Ishikawa (cell line): ENCODE data around the gene SLC8A1.

Source experiments
- CEBPB ChIP-seq: IDR thresholded peaks from 2 replicates; pipeline ENCODE4 v1.6.1; 2012
- CREB1 ChIP-seq: IDR thresholded peaks from 2 replicates; pipeline ENCODE4 v1.6.1; 2012; ENCODE audit warnings: low read depth
- EP300 ChIP-seq: IDR thresholded peaks from 2 replicates; pipeline ENCODE4 v1.6.1; 2012; ENCODE audit warnings: borderline replicate concordance
- TCF12 ChIP-seq: IDR thresholded peaks from 2 replicates; pipeline ENCODE4 v1.6.1; 2012; ENCODE audit warnings: low read depth
- TEAD4 ChIP-seq: IDR thresholded peaks from 2 replicates; pipeline ENCODE4 v1.6.1; 2012
- YY1 ChIP-seq: IDR thresholded peaks from 2 replicates; pipeline ENCODE4 v1.6.1; 2012; ENCODE audit warnings: low read depth
- ZBTB7A ChIP-seq: IDR thresholded peaks from 2 replicates; pipeline ENCODE4 v1.6.1; 2012; ENCODE audit warnings: low read depth
- TF ChIP-seq, protein P1 (sequence below): IDR thresholded peaks from 2 replicates; pipeline ENCODE4 v1.6.1; 2012
- TF ChIP-seq, protein P2 (sequence below): IDR thresholded peaks from 2 replicates; pipeline ENCODE4 v1.6.1; 2012

DNA sequence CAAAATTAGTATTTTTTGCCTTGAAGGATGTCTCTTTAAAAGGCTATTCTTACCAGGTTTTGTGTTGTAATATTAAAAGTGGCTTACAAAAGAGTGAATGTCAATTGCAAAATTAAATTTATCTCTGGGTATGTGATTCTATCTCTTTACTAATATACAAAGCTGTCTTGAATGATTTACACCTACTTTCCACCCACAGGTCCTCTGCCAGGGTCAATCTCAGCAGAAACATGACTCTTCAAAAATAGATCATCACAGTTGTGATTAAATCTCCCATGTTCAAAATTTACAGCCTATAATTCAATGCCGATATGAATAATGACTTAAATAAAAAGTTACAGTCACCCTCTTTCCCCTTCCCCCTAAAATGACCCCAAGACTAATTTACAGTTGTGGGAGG, 78.8 kb downstream of the SLC8A1 start:
- TF ChIP-seq CREB1 = no peak
- TF ChIP-seq, protein P1, sequence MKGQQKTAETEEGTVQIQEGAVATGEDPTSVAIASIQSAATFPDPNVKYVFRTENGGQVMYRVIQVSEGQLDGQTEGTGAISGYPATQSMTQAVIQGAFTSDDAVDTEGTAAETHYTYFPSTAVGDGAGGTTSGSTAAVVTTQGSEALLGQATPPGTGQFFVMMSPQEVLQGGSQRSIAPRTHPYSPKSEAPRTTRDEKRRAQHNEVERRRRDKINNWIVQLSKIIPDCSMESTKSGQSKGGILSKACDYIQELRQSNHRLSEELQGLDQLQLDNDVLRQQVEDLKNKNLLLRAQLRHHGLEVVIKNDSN = no peak
- TF ChIP-seq EP300 = no peak
- no peak for TF ChIP-seq TEAD4
- TF ChIP-seq, protein P2, sequence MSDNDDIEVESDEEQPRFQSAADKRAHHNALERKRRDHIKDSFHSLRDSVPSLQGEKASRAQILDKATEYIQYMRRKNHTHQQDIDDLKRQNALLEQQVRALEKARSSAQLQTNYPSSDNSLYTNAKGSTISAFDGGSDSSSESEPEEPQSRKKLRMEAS = no peak
- TF ChIP-seq TCF12 = no peak
- TF ChIP-seq CEBPB = no peak
- no peak for TF ChIP-seq ZBTB7A
- TF ChIP-seq YY1 = no peak
